ENCODE results near the gene PERCC1. TPM values are rescaled to one million over a fixed set of nuclear protein-coding genes. Genes with fewer than 3 reads are reported as not detected.

Gene PERCC1
- total and polyA plus RNA-seq, 2 of the 4 experiments (the other 2 are of a cell fraction): not detected

Other genes with a start within 250 kb of the PERCC1 start
- not detected in 2 replicates for gene TPSG1, start 205.8 kb upstream of the PERCC1 start, total RNA-seq (2012; rRNA removed)
- not detected in 2 replicates for gene TPSG1, start 205.8 kb upstream of the PERCC1 start, polyA plus RNA-seq (2012; rRNA removed)
- not detected in 2 replicates for gene TPSB2, start 200.9 kb upstream of the PERCC1 start, total RNA-seq (2012; rRNA removed)
- gene TPSB2, start 200.9 kb upstream of the PERCC1 start, polyA plus RNA-seq (2012; rRNA removed): not detected in 2 replicates
- gene TPSAB1, start 190.4 kb upstream of the PERCC1 start, total RNA-seq (2012; rRNA removed): not detected in 2 replicates
- not detected in 2 replicates for gene TPSAB1, start 190.4 kb upstream of the PERCC1 start, polyA plus RNA-seq (2012; rRNA removed)
- not detected in 2 replicates for gene TPSD1, start 175.0 kb upstream of the PERCC1 start, total RNA-seq (2012; rRNA removed)
- gene TPSD1, start 175.0 kb upstream of the PERCC1 start, polyA plus RNA-seq (2012; rRNA removed): not detected in 2 replicates
- 30.8 and 45.0 TPM in 2 replicates for gene UBE2I, start 121.4 kb upstream of the PERCC1 start, total RNA-seq (2012; rRNA removed)
- 113 and 140 TPM in 2 replicates for gene UBE2I, start 121.4 kb upstream of the PERCC1 start, polyA plus RNA-seq (2012; rRNA removed)
- gene BAIAP3, start 97.4 kb upstream of the PERCC1 start, total RNA-seq (2012; rRNA removed): 0.36 and 0.56 TPM in 2 replicates
- 0.65 and 0.77 TPM in 2 replicates for gene BAIAP3, start 97.4 kb upstream of the PERCC1 start, polyA plus RNA-seq (2012; rRNA removed)
- 38.0 and 46.4 TPM in 2 replicates for gene TSR3, start 79.2 kb upstream of the PERCC1 start, total RNA-seq (2012; rRNA removed)
- gene TSR3, start 79.2 kb upstream of the PERCC1 start, polyA plus RNA-seq (2012; rRNA removed): 52.9 and 77.8 TPM in 2 replicates
- gene GNPTG, start 79.1 kb upstream of the PERCC1 start, total RNA-seq (2012; rRNA removed): 14.7 and 14.9 TPM in 2 replicates
- 70.8 and 85.2 TPM in 2 replicates for gene GNPTG, start 79.1 kb upstream of the PERCC1 start, polyA plus RNA-seq (2012; rRNA removed)
- 3.6 and 4.1 TPM in 2 replicates for gene UNKL, start 16.4 kb upstream of the PERCC1 start, total RNA-seq (2012; rRNA removed)
- gene UNKL, start 16.4 kb upstream of the PERCC1 start, polyA plus RNA-seq (2012; rRNA removed): 13.3 and 15.1 TPM in 2 replicates
- gene UQCC4, start 10.3 kb upstream of the PERCC1 start, total RNA-seq (2012; rRNA removed): 15.1 and 18.1 TPM in 2 replicates
- 17.2 and 21.2 TPM in 2 replicates for gene UQCC4, start 10.3 kb upstream of the PERCC1 start, polyA plus RNA-seq (2012; rRNA removed)
- under 0.01 TPM in 1 of 2 replicates, not detected in the other for gene CCDC154, start 13.5 kb downstream of the PERCC1 start, total RNA-seq (2012; rRNA removed)
- 0.09 TPM in 1 of 2 replicates, not detected in the other for gene CCDC154, start 13.5 kb downstream of the PERCC1 start, polyA plus RNA-seq (2012; rRNA removed)
- 10.8 TPM in 2 replicates for gene CLCN7, start 44.0 kb downstream of the PERCC1 start, total RNA-seq (2012; rRNA removed)
- 45.2 and 52.9 TPM in 2 replicates for gene CLCN7, start 44.0 kb downstream of the PERCC1 start, polyA plus RNA-seq (2012; rRNA removed)
- not detected in 2 replicates for gene PTX4, start 57.9 kb downstream of the PERCC1 start, total RNA-seq (2012; rRNA removed)
- gene PTX4, start 57.9 kb downstream of the PERCC1 start, polyA plus RNA-seq (2012; rRNA removed): 0.07 TPM in 1 of 2 replicates, not detected in the other
- 5.8 and 6.6 TPM in 2 replicates for gene TELO2, start 62.3 kb downstream of the PERCC1 start, total RNA-seq (2012; rRNA removed)
- gene TELO2, start 62.3 kb downstream of the PERCC1 start, polyA plus RNA-seq (2012; rRNA removed): 26.6 and 28.2 TPM in 2 replicates
- 7.0 and 7.2 TPM in 2 replicates for gene TMEM204, start 102.6 kb downstream of the PERCC1 start, total RNA-seq (2012; rRNA removed)
- gene TMEM204, start 102.6 kb downstream of the PERCC1 start, polyA plus RNA-seq (2012; rRNA removed): 12.3 and 13.2 TPM in 2 replicates
- 20.3 and 24.2 TPM in 2 replicates for gene IFT140, start 181.0 kb downstream of the PERCC1 start, total RNA-seq (2012; rRNA removed)
- gene IFT140, start 181.0 kb downstream of the PERCC1 start, polyA plus RNA-seq (2012; rRNA removed): 8.4 and 9.2 TPM in 2 replicates
- gene CRAMP1, start 181.3 kb downstream of the PERCC1 start, total RNA-seq (2012; rRNA removed): 3.2 and 3.9 TPM in 2 replicates
- 11.9 and 12.0 TPM in 2 replicates for gene CRAMP1, start 181.3 kb downstream of the PERCC1 start, polyA plus RNA-seq (2012; rRNA removed)
- 40.0 and 48.0 TPM in 2 replicates for gene JPT2, start 247.2 kb downstream of the PERCC1 start, total RNA-seq (2012; rRNA removed)
- gene JPT2, start 247.2 kb downstream of the PERCC1 start, polyA plus RNA-seq (2012; rRNA removed): 41.5 and 57.2 TPM in 2 replicates

All from IMR-90 (cell line).